ENCODE data around the gene PPFIA2.

Gene PPFIA2

GRCh38 chr12:81340910-81341309 lies 418.2 kb downstream of the PPFIA2 start:
- no peak for DNase-seq (ENCODE audit: low spot score)

DNA sequence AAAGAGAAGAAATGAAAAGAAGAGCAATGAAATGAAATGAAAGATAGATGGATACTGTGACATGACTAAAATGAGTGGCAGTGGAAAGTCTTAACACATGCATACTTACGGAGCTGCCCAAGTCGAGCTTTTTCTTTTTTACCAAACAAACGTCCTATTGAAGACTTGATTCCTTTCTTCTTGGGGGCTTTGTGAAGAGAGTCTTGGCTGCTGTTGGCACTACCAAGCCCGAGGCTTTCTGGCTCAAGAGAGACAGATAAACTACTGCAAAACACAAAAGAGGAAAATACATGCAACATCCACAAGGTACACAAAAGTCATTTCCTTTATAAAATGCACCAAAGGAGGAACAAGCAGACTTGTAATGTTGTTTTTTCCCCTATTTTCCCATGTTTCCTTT lies 420.1 kb downstream of the PPFIA2 start:
- no peak for DNase-seq (ENCODE audit: low spot score)

GRCh38 chr12:81337886-81338285 lies 421.3 kb downstream of the PPFIA2 start:
- no peak for DNase-seq (ENCODE audit: low spot score)

DNA sequence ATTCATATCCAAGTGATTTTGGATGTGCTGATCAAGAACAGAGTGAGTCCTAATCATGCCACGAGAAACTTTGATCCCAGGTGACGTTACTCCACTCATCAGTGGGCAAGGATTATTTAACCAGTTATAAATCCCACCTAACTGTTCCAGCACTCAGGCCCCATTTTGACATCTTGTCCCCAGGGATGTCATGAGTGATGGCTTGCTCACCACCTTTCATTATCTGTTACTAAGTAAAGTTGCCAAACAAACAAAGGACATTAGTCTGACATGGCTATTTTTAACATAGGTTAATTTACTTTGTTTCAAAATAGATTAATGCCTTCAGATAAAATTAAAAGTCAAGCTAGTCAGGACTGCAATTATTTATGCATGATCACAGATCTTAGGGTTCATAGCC lies 425.3 kb downstream of the PPFIA2 start:
- DNase-seq (ENCODE audit: low spot score), result no peak

GRCh38 chr12:81332054-81332453 lies 427.1 kb downstream of the PPFIA2 start:
- DNase-seq (ENCODE audit: low spot score), result no peak

DNA sequence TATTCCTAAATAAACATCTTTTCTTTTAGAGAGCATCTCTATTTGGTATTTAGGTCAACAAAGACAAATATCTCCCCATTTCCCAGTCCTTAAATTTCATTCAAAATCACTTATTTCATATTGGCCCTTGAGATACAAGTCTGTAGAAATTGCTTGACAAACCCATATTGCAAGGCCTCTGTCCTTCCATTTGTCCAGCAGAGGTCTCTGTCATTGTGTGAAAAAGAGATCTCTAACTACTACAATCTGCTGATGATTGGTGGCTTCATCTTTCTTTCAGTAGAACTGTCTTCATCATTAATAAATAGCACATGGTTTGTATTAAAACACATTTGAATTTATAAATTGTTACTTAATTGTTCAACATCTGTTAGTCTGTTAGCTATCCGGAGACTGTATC lies 428.7 kb downstream of the PPFIA2 start:
- no peak for DNase-seq (ENCODE audit: low spot score)

GRCh38 chr12:81329085-81329484 lies 430.1 kb downstream of the PPFIA2 start:
- DNase-seq (ENCODE audit: low spot score), result no peak

DNA sequence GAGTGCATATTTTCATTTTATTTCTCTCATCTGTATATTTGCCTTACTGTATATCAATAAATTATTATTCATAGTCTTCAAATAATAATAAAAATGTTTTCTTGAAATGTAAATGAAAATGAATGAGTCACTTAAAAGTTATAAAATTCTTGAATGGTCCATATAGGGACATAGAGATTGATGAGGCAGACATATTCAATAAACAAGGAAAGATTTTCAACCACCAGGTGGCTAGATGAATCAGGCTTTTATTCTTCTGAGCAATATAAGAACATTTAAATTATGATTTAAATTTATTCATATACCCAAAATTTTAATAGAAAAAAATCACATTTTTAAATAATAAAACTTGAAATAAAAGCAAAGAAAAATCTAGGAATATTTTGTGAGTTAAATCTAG lies 431.7 kb downstream of the PPFIA2 start:
- DNase-seq (ENCODE audit: low spot score), result no peak

- DNase-seq (ENCODE audit: low spot score), result no peak
Observed at GRCh38 chr12:81325086-81325485, 434.1 kb downstream of the PPFIA2 start.

GRCh38 chr12:81314903-81315531 lies 444.1 kb downstream of the PPFIA2 start:
- DNase-seq (ENCODE audit: low spot score), result no peak

GRCh38 chr12:81303935-81304334 lies 455.2 kb downstream of the PPFIA2 start:
- DNase-seq (ENCODE audit: low spot score), result no peak

DNA sequence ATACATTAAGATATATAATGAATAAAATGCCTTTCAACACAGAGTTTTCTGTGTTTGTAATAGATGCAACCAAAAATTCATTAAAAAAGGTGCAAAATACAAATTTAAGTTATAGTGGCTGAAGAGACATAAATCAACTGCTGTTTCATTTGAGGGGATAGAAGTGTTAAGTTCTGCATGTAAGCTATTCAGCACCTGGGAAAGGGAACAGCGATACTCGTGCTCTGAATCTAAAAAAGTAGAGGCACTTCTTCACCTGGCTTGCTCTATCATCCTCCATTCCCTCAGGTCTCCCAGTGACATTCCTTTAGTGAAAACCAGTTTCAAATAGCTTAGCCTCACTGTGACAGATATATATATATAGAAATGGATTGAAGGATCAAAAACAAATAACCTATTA lies 458.7 kb downstream of the PPFIA2 start:
- no peak for DNase-seq (ENCODE audit: low spot score)

DNA sequence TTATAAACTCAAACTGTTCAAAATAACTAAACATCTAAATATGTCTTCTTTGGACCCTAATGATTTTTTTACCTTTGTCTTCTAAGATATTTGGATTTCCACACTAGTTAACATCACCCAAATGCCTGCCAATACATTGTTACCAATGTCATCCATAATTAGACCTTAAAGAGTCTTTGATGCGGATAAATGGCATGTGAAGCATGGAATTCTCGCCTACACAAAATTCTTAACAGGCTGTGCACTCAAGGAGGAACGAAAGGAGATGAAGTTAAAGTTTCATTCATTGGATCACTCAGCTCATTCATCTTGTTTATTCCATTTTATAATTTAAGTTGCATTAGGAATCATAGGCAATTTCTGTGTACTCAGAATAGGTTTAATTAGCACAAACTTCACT lies 461.5 kb downstream of the PPFIA2 start:
- no peak for DNase-seq (ENCODE audit: low spot score)

DNA sequence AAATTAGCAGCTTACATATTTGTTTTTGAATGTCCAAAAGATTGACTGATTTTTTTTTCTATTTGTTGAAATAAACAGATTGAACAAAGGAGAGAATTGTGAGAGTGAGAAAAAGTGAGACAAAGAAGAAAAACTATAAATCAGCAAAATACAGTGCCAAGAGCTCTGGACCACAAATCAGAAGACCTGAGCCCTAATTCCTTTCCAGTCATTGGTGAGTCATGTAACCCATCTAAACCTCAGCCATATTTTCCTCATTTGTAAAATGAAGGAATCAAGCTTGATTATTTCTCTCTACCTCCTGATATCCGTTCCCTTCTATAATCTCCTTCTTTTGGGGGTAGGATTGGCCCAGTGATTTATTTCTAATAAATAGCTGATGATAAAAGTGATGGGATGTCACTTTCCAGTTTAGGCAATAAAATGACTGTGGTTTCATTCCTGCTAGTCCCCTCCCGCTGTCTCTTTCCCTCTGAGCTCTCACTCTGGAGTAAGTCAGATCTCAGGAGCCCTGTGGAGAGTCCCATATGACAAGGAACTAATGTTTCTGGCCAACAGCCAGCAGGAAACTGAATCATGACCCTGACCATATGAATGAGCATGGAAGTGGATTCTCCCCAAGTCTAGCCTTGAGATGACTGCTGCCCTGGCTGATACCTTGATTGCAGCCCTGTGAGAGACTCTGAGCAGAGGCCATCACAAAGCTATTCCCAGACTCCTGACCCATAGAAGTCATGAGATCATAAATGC lies 462.4 kb downstream of the PPFIA2 start:
- DNase-seq (ENCODE audit: low spot score), result no peak

GRCh38 chr12:81295251-81295650 lies 463.9 kb downstream of the PPFIA2 start:
- DNase-seq (ENCODE audit: low spot score), result no peak

GRCh38 chr12:81294325-81295190 lies 464.6 kb downstream of the PPFIA2 start:
- no peak for DNase-seq (ENCODE audit: low spot score)

DNA sequence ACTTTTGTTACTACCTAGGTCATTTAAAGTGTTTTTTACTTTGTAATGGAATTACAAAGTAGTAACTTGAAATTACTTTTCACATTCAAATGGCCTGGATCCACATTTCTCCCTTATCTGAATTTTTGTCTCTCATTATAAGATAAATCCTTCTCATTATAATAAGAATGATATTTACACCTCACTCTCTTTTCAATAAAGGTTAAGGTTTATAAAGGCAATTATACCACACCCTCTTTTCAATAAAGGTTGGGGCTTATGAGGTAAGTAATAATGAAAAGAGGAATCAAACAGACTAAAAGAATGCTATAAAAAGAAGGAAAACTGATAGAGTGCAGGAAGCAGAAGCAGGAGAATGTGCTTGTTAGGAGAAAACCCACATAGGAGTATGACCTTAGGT lies 470.5 kb downstream of the PPFIA2 start:
- DNase-seq (ENCODE audit: low spot score), result no peak

DNA sequence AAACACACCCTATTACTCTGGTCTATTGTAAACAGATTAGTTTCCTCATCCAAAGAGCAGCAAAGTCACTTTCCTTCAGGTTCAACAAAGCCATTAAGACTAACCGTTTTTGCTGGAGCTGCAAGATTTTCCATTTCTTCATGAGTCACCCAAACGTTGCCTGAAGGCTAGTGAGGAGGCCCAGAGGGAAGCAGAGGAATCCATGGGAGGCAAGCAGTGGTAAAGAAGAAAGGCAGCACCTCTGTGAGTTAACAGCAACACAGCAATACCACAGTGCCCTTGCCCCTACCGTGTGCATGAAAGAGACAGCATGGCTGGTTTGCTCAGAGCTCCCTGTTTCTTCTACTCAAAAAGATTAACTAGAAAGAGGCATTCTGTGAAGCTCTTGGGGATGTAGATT lies 475.0 kb downstream of the PPFIA2 start:
- DNase-seq (ENCODE audit: low spot score), result no peak

DNA sequence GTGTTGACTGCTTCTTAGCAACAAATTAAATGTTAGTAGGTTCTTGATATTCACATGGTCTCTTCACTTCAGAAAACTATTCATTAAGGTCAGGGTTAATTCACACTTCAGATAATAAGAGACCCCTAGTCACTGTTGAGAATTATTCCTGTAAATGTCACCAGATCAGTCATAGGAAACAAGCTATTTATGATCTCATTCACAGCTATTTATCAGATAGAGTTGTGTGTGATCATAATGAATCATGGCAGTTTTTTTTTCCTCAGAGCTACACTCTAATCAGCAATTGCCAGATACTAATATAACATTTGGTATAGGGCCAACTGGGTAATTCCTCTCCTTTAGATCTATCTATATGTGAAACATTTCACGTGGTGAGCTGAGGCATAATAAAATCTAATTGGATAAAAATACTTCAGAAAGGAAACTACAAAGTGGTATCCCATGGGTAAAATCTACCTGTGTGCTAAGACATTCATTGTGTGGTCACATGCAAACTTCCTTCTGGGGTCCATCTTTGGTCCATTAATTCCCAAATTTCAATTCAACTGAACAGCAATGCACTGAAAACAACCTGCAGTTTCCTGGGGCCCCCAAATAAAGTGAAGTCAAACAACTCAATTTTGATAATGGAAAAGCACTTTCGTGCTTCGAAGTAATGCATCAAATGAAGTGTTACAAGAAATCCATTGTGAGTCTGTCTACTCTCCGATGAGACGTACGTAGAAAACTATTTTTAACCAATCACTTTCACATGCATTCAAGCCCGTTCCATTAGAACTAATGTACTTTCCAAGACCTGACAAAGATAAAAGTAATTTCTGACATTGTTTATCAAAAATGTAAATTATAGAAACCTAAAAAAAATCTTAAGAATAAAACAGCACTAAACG lies 484.3 kb downstream of the PPFIA2 start:
- no peak for DNase-seq (ENCODE audit: low spot score)

DNA sequence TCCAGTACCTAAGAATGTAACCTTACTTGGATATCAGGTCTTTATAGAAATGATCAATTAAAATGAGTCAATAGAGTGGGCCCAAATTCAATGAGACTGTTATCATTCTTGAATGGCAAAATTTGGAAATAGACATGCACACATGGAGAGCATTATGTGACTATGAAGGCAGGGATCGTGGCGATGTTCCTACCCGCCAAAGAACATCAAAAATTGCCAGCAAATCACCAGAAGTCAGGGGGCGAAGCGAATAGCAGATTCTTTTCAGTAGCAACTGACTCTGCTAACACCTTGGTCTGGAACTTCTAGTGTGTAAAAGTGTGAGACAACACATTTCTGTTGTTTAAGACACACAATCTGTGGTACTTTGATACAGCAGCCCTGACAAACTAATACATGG lies 488.8 kb downstream of the PPFIA2 start:
- no peak for DNase-seq (ENCODE audit: low spot score)

- DNase-seq (ENCODE audit: low spot score), result no peak
Observed at GRCh38 chr12:81263072-81263471, 496.1 kb downstream of the PPFIA2 start.
